ENCODE results near the gene DLX3. TPM values are rescaled to one million over a fixed set of nuclear protein-coding genes. Genes with fewer than 3 reads are reported as not detected.
A peak's percentile ranks its signal among the peaks of the same experiment; 100 is the strongest.

The DLX3 gene
- total RNA-seq, 1 donor from 2014 or later = 0.04 TPM

GRCh38 chr17:49973271-49973615 is 21.8 kb downstream of the DLX3 start:
- Mint-ChIP-seq H3K9me3 (peaks cover 9% of the 10 kb centered on the region), H3K36me3 (no peaks in the 10 kb centered on the region), H3K27me3 (ENCODE audit: insufficient read depth, low read depth) (peaks cover 78% of the 10 kb centered on the region), H3K4me1 (peaks cover 22% of the 10 kb centered on the region), H3K4me3 (peak overlapping the region; percentile 33), H3K27ac (no peak overlapping the region)
- H3K4me2 ChIP-seq = peak overlapping the region; percentile 64
- H3K79me2 ChIP-seq (ENCODE audit: low read depth) = no peaks in the 10 kb centered on the region
- H3K27me3 ChIP-seq = peaks cover 80% of the 10 kb centered on the region
- H2AFZ ChIP-seq (replicated peaks) = no peak overlapping the region
- H3K36me3 ChIP-seq = no peaks in the 10 kb centered on the region
- no peak overlapping the region for H3K9ac ChIP-seq
- H3K4me3 ChIP-seq = no peak overlapping the region
- DNase-seq (ENCODE audit: low spot score) = no peak
- H3K9me3 ChIP-seq (ENCODE audit: low read depth) = no peaks in the 10 kb centered on the region
- H3K27ac ChIP-seq = no peak overlapping the region
- peaks cover 36% of the 10 kb centered on the region for H4K20me1 ChIP-seq (ENCODE audit: low read depth)
- TF ChIP-seq CTCF (IDR thresholded peaks at IDR 0.05) (no peak), EZH2phosphoT487 (IDR thresholded peaks at IDR 0.05) (no peak), EZH2 (IDR thresholded peaks at IDR 0.05) (no peak)
- peaks cover 75% of the 10 kb centered on the region for H3K4me1 ChIP-seq
- H3F3A ChIP-seq (ENCODE audit: low read depth) = peaks cover 44% of the 10 kb centered on the region

- no peak overlapping the region for H3K27ac ChIP-seq
- peaks cover 36% of the 10 kb centered on the region for H4K20me1 ChIP-seq (ENCODE audit: low read depth)
- peaks cover 86% of the 10 kb centered on the region for H3K27me3 ChIP-seq
- peak; percentile 78 for TF ChIP-seq EZH2phosphoT487 (IDR thresholded peaks at IDR 0.05)
- peak; percentile 82 for TF ChIP-seq EZH2 (IDR thresholded peaks at IDR 0.05)
- TF ChIP-seq CTCF (IDR thresholded peaks at IDR 0.05) = no peak
- peak overlapping the region; percentile 31 for H3K4me3 ChIP-seq
- DNase-seq (ENCODE audit: low spot score) = peak; percentile 65
- H3K9me3 ChIP-seq (ENCODE audit: low read depth) = no peaks in the 10 kb centered on the region
- Mint-ChIP-seq H3K36me3 (no peaks in the 10 kb centered on the region), H3K4me1 (peaks cover 22% of the 10 kb centered on the region), H3K4me3 (peak overlapping the region; percentile 63), H3K27me3 (ENCODE audit: insufficient read depth, low read depth) (peaks cover 83% of the 10 kb centered on the region), H3K9me3 (peaks cover 9% of the 10 kb centered on the region), H3K27ac (no peak overlapping the region)
- no peaks in the 10 kb centered on the region for H3K36me3 ChIP-seq
- H3K4me1 ChIP-seq = peaks cover 69% of the 10 kb centered on the region
- H2AFZ ChIP-seq (replicated peaks) = no peak overlapping the region
- H3K9ac ChIP-seq = no peak overlapping the region
- H3K79me2 ChIP-seq (ENCODE audit: low read depth) = no peaks in the 10 kb centered on the region
- H3F3A ChIP-seq (ENCODE audit: low read depth) = peaks cover 44% of the 10 kb centered on the region
- peak overlapping the region; percentile 64 for H3K4me2 ChIP-seq
These were observed 22.3 kb downstream of the DLX3 start for GRCh38 chr17:49972486-49973270.

GRCh38 chr17:49971848-49972485 is 23.1 kb downstream of the DLX3 start:
- H3K36me3 Mint-ChIP-seq = no peaks in the 10 kb centered on the region
- Histone ChIP-seq H2AFZ (replicated peaks) (no peak overlapping the region), H3K79me2 (ENCODE audit: low read depth) (no peaks in the 10 kb centered on the region), H3K4me1 (peaks cover 62% of the 10 kb centered on the region), H3K4me2 (peak overlapping the region; percentile 64), H3K9ac (no peak overlapping the region), H3K4me3 (peak overlapping the region; percentile 31), H3K27me3 (peaks cover 93% of the 10 kb centered on the region), H3K27ac (no peak overlapping the region), H3K9me3 (ENCODE audit: low read depth) (no peaks in the 10 kb centered on the region), H3K36me3 (no peaks in the 10 kb centered on the region), H4K20me1 (ENCODE audit: low read depth) (peaks cover 36% of the 10 kb centered on the region), H3F3A (ENCODE audit: low read depth) (peaks cover 41% of the 10 kb centered on the region)
- peaks cover 9% of the 10 kb centered on the region for H3K9me3 Mint-ChIP-seq
- peak; percentile 60 for DNase-seq (ENCODE audit: low spot score)
- no peak for TF ChIP-seq CTCF (IDR thresholded peaks at IDR 0.05)
- TF ChIP-seq EZH2 (IDR thresholded peaks at IDR 0.05) = peak; percentile 97
- peak; percentile 92 for TF ChIP-seq EZH2phosphoT487 (IDR thresholded peaks at IDR 0.05)
- no peak overlapping the region for H3K27ac Mint-ChIP-seq
- H3K27me3 Mint-ChIP-seq (ENCODE audit: insufficient read depth, low read depth) = peaks cover 88% of the 10 kb centered on the region
- H3K4me3 Mint-ChIP-seq = no peak overlapping the region
- H3K4me1 Mint-ChIP-seq = peaks cover 22% of the 10 kb centered on the region

Data from neural progenitor cell (in vitro differentiated cells).